GM13977 (cell line): ENCODE measurements around the gene ZNF20.

Source experiments
- DNase-seq: peaks from one replicate; pipeline ENCODE4 v3.0.0; 2012; ENCODE audit warnings: low spot score
- in situ Hi-C: fragments of 300-500 bp; cut with MboI; formaldehyde crosslinking; loops from one replicate; pipeline ENCODE4 v1.12.0; 2022; ENCODE audit warnings: low sequenced_read_pairs, low pct_unique_long_range_greater_than_20kb, mixed read lengths, inconsistent platforms; ENCODE audit not compliant: unreplicated experiment
- TF ChIP-seq, protein P1 (sequence below): IDR thresholded peaks from 2 replicates; pipeline ENCODE4 v1.5.1; 2012; ENCODE audit warnings: mild to moderate bottlenecking, control low read depth; ENCODE audit not compliant: insufficient read depth; ENCODE audit errors: extremely low read depth, missing control alignments

ZNF20 gene

DNA sequence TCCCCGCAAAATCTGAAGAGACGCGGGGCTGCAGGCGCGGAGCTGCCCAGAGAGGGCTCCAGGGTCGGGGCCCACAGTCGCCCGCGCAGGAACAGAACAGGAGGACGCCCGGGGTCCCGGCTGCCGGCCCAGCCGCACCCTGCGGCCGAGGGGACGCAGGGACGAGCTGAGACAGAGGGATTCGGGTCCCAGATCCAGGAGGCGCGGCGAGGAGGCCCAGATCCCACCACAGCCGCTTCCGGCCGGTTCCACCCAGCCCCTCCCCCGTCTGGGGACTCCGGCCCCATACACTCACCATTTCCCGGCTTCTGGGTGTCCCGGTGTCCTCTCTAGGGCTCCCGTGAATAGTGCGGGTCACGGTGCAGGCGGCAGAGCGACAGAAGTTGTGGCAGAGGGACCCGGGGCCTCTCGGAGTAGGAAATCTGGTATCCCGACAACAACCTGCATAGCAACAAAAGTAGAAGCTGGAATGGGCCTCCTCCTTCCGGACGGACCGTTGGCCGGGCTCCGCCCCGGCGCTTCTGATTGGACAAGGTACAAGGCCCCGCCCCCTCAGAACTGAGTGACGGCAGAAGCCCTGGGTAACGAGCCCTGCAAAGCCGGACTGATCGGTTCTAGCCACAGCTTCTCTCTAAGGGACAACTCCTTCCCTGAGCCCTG is at the start of gene ZNF20:
Gene ZNF20 (minus strand): TSS at position 466 of the 660 bp plus-strand sequence. CDS start 168 bp downstream, at position 298.
- DNase-seq, result peak; percentile 96
- in situ Hi-C loops, result loop anchor here (25.0 kb wide), 1 partner anchor 178 kb away; the partner anchor contains the start of gene ZNF763
- TF ChIP-seq, protein P1, sequence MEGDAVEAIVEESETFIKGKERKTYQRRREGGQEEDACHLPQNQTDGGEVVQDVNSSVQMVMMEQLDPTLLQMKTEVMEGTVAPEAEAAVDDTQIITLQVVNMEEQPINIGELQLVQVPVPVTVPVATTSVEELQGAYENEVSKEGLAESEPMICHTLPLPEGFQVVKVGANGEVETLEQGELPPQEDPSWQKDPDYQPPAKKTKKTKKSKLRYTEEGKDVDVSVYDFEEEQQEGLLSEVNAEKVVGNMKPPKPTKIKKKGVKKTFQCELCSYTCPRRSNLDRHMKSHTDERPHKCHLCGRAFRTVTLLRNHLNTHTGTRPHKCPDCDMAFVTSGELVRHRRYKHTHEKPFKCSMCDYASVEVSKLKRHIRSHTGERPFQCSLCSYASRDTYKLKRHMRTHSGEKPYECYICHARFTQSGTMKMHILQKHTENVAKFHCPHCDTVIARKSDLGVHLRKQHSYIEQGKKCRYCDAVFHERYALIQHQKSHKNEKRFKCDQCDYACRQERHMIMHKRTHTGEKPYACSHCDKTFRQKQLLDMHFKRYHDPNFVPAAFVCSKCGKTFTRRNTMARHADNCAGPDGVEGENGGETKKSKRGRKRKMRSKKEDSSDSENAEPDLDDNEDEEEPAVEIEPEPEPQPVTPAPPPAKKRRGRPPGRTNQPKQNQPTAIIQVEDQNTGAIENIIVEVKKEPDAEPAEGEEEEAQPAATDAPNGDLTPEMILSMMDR, result no peak

DNA sequence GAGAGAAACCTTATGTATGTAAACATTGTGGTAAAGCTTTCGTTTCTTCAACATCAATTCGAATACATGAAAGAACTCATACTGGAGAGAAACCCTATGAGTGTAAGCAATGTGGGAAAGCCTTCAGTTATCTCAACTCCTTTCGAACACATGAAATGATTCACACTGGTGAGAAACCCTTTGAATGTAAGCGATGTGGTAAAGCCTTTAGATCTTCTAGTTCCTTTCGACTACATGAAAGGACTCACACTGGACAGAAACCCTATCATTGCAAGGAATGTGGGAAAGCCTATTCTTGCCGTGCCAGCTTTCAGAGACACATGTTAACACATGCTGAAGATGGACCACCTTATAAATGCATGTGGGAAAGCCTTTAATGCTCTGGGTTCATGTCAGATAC is 47.5 kb upstream of the ZNF20 start:
- no peak for DNase-seq
- in situ Hi-C loops, result no loop called here
- TF ChIP-seq, protein P1, result no peak

DNA sequence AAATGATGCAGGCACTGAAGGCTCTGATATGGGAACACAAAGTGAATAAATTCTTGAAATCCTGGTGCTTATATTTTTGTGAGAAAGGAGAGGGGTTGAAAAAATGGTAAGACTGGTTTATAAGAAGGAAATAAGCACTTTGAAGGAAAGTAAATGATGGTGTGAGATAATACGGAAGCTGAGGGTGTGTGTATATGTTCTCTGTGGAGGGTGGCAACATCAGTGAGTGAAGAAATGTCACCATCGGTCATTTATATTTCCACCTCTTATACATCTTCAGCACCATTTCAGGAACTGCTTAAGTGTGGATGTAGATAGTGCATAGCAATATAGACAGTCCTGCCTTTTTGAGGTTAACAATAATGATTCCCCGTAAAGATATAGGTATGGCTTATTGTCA is 40.2 kb upstream of the ZNF20 start:
- in situ Hi-C loops, result no loop called here
- TF ChIP-seq, protein P1, result no peak
- DNase-seq, result no peak

DNA sequence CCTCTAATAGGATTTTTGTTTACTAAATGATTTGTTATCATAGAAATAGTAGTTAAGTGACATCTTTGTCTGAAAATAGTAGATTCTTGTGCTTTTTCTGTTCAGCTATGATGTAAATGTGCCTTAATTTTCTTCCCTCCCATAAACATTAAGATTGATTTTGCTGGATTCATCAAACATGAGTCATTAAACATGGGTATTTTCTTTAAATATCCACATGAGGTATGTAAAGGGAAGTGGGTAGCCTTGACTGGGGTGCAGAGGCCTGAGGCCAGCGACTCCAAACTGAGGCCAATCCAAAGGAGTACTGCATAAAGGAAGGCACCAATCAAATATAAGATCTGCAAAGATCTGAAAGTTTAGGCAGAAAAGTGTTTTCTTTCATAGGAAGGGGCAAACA is 26.5 kb upstream of the ZNF20 start:
- no peak for DNase-seq
- TF ChIP-seq, protein P1, result no peak
- in situ Hi-C loops, result no loop called here

DNA sequence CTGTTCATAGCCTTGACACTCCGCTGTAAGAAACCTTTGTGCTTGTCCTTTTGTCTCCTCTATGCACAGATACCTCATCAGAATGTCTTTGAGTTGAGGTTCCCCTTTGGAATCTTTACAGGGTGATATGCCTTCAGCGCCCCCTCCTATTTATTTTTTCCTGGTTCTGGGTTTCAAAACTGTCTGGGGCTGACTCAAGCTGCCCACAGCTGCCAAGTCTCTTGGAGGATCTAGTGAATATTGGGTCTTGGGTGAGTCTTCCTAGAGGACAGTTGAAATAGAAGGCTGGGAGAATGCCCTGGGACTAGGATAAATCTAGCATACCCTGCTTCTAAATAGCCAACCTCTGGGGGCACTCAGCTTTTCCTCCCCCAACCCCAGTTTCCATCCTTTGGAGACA is 23.7 kb upstream of the ZNF20 start:
- TF ChIP-seq, protein P1, result no peak
- DNase-seq, result peak; percentile 34
- in situ Hi-C loops, result no loop called here

DNA sequence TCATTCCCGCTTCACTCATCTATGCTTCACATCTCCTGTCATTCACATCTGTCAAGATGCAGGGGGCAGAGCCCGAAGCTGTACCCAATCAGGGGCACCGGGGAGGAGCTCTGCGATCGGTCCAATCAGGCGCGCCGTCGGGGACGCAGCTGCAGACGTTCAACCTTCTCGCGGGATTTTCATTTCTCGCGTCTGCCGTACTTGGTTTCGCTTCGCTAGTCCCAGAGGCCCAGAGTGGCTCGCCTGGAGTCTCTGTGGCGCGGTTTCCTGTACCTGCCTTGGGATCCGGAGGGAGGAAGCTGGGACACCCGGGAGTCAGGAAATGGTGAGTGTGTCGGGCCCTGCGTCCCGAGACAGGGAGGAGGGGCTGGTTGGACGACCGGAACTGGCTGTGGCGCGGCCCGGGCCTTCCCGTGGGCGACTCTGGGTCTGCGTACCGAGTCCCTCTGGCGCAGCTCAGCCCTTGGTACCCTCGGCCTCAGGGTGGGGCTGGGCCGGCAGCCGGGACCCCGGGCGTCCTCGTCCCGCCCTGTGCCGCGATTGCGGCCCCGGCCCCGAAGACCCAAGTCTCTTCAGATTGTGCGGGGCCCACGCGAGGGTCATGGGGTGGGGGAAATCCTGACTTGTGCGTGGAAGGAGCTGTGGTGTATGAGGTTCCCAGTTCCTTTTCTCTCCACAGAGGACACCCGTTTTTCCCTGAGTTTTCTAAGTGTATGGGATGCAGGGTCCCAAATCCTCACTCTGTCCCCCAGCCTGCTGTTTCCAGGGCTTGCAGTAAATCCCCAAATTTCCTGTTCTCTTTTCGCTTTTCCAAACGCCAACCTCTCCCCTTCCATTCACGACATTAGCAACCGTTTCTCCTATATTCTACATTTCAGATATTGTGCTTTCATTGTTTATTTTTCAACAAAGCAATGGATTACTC is 23.0 kb upstream of the ZNF20 start, which contains the start of gene ZNF136:
Gene ZNF136 (plus strand): TSS at position 215 of the 925 bp plus-strand sequence. CDS start 108 bp downstream, at position 323.
- in situ Hi-C loops, result no loop called here
- peak; percentile 99 for DNase-seq
- TF ChIP-seq, protein P1, result no peak
